Breast epithelium (tissue), 4 donors: ENCODE results near the gene PGM2. TPM values are rescaled to one million over a fixed set of nuclear protein-coding genes. Genes with fewer than 3 reads are reported as not detected.
A peak's percentile ranks its signal among the peaks of the same experiment; 100 is the strongest.

Source experiments
- DNase-seq, 2 donors: peaks; one replicate each; pipeline ENCODE4 v3.0.0-alpha.2; 2019; ENCODE audit warnings: low spot score in 2 of 2
- H3K27ac ChIP-seq, 2 donors: fragments of 200-600 bp; sonication (generic) in 1 of 2; one replicate each; pipeline ENCODE4 v1.5.1; 2016 to 2019; ENCODE audit warnings: mild to moderate bottlenecking in 1 of 2
- H3K27me3 ChIP-seq, 2 donors: fragments of 200-600 bp; sonication (generic) in 1 of 2; one replicate each; pipeline versions ENCODE4 v1.5.1 to v1.6.0; 2017 to 2019; ENCODE audit warnings: control low read depth in 1 of 2, mild to moderate bottlenecking in 1 of 2
- H3K36me3 ChIP-seq: fragments of 200-600 bp; one replicate; pipeline ENCODE4 v1.5.1; 2019
- H3K4me1 ChIP-seq, 2 donors: fragments of 200-600 bp; sonication (generic); one replicate each; pipeline ENCODE4 v1.5.1; 2016 to 2019; ENCODE audit warnings: control low read depth in 1 of 2
- H3K4me3 ChIP-seq, 3 donors: fragments of 200-600 bp; sonication (generic); 1 replicate in 2 of 3; 2 replicates in 1 of 3; pipeline ENCODE4 v1.5.1; 2016 to 2019; ENCODE audit warnings: mild to moderate bottlenecking in 3 of 3, moderate library complexity in 2 of 3
- H3K9me3 ChIP-seq, 2 donors: fragments of 200-600 bp; sonication (generic) in 1 of 2; one replicate each; pipeline ENCODE4 v1.5.1; 2016 to 2019; ENCODE audit warnings: control low read depth in 1 of 2
- POLR2A ChIP-seq: fragments of 450-650 bp; IDR thresholded peaks from one replicate; pipeline ENCODE4 v1.6.1; 2016; ENCODE audit warnings: antibody characterized with exemption, mild to moderate bottlenecking, moderate library complexity
- POLR2AphosphoS5 ChIP-seq, 3 donors: sonication (generic); formaldehyde crosslinking; IDR thresholded peaks; one replicate each; pipeline ENCODE4 v1.6.1; 2017; ENCODE audit warnings: antibody characterized with exemption in 3 of 3
- intact Hi-C: fragments of 100-400 bp; cut with DNase I; formaldehyde crosslinking; loops from one replicate; pipeline ENCODE4 v1.15.1; 2023; ENCODE audit warnings: low total_unique reads
- total RNA-seq, 3 donors: library from RNA; depleted of rRNA; stranded (reverse); fragments of >200 nt; gene quantifications; one replicate each; pipeline ENCODE4 v1.1.0, GENCODE V29; 2016
- TF ChIP-seq, protein P1 (sequence below), 3 donors: fragments of 450-650 bp; IDR thresholded peaks; one replicate each; pipeline ENCODE4 v1.5.1; 2016 to 2017; ENCODE audit warnings: antibody characterized with exemption in 3 of 3, mild to moderate bottlenecking in 3 of 3, moderate library complexity in 3 of 3

The PGM2 gene
- total RNA-seq, 3 donors from 2014 or later, result 11.0 to 26.2 (median 21.3) TPM

DNA sequence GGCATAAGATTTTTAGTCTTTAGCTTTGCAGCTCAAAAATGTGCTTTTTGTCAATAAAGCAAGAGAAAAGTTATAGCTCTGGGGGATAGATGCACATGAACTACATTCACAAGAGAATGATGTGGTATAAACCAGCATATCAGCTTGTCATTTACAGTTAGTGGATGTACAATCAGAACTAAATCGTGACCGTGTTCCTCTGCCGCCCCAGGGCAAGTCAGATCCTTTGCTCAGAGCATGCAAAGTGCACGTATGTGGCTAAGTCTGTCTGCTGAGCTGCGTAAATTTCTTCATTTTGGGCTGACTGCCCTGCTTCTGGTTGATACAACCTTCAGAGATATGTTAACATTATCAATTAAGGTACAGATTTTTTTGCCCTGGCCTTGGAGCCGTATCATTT is 9.3 kb downstream of the PGM2 start:
- Histone ChIP-seq H3K27me3 (no peaks in the 10 kb centered on the region), H3K4me1 (no peaks in the 10 kb centered on the region), H3K4me3 (no peak overlapping the region), H3K36me3 (peaks cover 5% of the 10 kb centered on the region), H3K9me3 (no peaks in the 10 kb centered on the region), H3K27ac (no peak overlapping the region)
- no peak for DNase-seq
- intact Hi-C loops, result loop anchor here (5.0 kb wide), 1 partner anchor 434 kb away; no protein-coding TSS in a partner anchor
- TF ChIP-seq, protein P1, sequence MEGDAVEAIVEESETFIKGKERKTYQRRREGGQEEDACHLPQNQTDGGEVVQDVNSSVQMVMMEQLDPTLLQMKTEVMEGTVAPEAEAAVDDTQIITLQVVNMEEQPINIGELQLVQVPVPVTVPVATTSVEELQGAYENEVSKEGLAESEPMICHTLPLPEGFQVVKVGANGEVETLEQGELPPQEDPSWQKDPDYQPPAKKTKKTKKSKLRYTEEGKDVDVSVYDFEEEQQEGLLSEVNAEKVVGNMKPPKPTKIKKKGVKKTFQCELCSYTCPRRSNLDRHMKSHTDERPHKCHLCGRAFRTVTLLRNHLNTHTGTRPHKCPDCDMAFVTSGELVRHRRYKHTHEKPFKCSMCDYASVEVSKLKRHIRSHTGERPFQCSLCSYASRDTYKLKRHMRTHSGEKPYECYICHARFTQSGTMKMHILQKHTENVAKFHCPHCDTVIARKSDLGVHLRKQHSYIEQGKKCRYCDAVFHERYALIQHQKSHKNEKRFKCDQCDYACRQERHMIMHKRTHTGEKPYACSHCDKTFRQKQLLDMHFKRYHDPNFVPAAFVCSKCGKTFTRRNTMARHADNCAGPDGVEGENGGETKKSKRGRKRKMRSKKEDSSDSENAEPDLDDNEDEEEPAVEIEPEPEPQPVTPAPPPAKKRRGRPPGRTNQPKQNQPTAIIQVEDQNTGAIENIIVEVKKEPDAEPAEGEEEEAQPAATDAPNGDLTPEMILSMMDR (IDR thresholded peaks at IDR 0.05), result no peak
- TF ChIP-seq POLR2A (no peak), POLR2AphosphoS5 (IDR thresholded peaks at IDR 0.05) (no peak)

DNA sequence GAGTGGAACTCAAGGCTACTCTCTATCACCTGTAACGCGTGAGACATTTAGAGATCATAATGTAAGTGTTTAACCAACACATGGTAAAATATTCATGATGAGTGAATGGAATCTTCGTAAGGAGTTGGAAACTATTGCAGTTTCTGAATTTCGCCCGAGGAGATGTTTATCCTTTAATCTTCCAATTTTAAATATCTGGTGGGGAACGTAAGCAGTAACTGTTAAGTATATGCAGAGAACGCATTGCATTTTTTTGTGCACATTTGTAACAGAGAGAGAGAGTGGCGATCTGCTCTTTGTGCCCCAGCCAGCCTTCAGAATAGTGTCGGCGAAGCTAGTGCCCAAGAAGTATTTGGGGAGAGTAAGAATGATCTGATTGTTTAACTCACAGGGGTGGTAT is 9.8 kb downstream of the PGM2 start:
- Histone ChIP-seq H3K27me3 (no peaks in the 10 kb centered on the region), H3K36me3 (peaks cover 5% of the 10 kb centered on the region), H3K4me3 (no peak overlapping the region), H3K9me3 (no peaks in the 10 kb centered on the region), H3K27ac (no peak overlapping the region), H3K4me1 (no peaks in the 10 kb centered on the region)
- no peak for DNase-seq
- TF ChIP-seq POLR2AphosphoS5 (IDR thresholded peaks at IDR 0.05) (no peak), POLR2A (no peak)
- TF ChIP-seq, protein P1 (IDR thresholded peaks at IDR 0.05), result no peak
- intact Hi-C loops, result loop anchor here (5.0 kb wide), 1 partner anchor 434 kb away; no protein-coding TSS in a partner anchor

DNA sequence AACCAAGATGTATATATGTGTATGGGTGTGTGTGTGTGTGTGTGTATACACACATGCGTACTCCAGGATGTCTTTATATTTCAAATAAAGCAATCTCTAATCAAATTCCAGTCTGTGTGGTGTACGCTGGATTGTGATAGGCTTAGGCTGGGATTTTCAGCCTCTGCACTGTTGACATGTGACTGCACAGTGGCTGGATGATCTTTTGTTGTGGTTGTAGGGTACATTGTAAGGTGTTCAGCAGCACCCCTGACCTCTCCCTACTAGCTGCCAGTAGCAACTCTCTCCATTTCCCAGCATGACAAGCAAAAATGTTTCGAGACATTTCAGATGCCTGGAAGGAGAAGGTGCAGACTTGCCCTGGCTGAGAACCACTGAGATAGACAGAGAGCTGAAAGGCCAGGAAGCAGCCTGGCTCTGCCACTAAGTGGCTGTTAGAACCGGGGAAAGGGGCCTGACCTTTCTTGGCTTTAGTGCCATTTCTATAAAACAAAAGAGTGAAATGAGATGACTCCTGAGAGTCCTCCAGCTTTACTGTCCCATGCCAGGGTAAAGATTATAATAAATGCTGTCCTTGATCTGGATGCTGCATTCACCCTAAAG is 10.5 kb downstream of the PGM2 start:
- Histone ChIP-seq H3K9me3 (no peaks in the 10 kb centered on the region), H3K27me3 (no peaks in the 10 kb centered on the region), H3K4me3 (no peak overlapping the region), H3K27ac (peak overlapping the region in 1 of 2 donors; percentile 21), H3K36me3 (peaks cover 5% of the 10 kb centered on the region), H3K4me1 (no peaks in the 10 kb centered on the region)
- TF ChIP-seq POLR2A (no peak), POLR2AphosphoS5 (IDR thresholded peaks at IDR 0.05) (no peak)
- TF ChIP-seq, protein P1 (IDR thresholded peaks at IDR 0.05), result no peak
- intact Hi-C loops, result loop anchor here (5.0 kb wide), 1 partner anchor 435 kb away; no protein-coding TSS in a partner anchor
- DNase-seq, result no peak

DNA sequence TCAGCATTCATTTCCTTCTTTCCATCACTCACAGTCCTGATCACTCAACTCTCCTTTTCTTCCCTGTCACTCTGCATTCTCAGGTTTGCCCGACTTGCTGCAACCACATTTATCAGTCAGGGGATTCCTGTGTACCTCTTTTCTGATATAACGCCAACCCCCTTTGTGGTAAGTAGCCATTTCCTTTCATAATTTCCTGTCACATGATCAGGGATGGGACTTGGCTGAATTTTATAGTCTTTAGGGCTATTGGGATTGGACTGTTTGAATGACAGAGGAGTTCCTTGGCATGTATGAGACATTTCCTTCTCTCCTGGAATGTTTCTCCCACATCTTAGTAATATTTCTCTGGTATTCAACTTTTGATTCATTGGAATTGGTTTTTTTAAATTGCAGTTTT is 11.0 kb downstream of the PGM2 start:
- no peak for DNase-seq
- intact Hi-C loops, result loop anchor here (5.0 kb wide), 1 partner anchor 435 kb away; no protein-coding TSS in a partner anchor
- Histone ChIP-seq H3K27ac (peak overlapping the region in 1 of 2 donors; percentile 21), H3K4me3 (no peak overlapping the region), H3K4me1 (no peaks in the 10 kb centered on the region), H3K27me3 (no peaks in the 10 kb centered on the region), H3K9me3 (no peaks in the 10 kb centered on the region), H3K36me3 (peaks cover 5% of the 10 kb centered on the region)
- TF ChIP-seq, protein P1 (IDR thresholded peaks at IDR 0.05), result no peak
- TF ChIP-seq POLR2A (no peak), POLR2AphosphoS5 (IDR thresholded peaks at IDR 0.05) (no peak)

DNA sequence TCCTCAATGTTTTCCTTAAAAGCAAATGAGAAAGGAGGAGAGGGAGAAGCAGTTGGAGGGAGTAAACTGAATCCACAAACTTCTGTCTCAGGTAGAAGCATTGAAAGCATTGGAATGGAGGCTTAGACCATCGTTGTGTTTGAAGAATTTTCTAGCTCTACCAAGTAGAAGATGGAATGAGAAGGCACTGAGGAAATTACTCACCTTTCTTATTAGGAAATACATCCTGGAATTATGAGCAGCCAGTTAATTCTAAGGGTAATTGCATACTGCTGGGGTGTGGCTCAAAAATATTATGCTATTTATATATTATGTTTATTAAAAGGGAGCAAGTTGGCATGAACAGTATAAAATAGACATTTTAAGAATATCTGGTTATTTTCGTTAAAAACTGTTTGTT is 12.9 kb downstream of the PGM2 start:
- Histone ChIP-seq H3K9me3 (no peaks in the 10 kb centered on the region), H3K27me3 (no peaks in the 10 kb centered on the region), H3K27ac (no peak overlapping the region), H3K4me1 (no peaks in the 10 kb centered on the region), H3K4me3 (no peak overlapping the region), H3K36me3 (peaks cover 9% of the 10 kb centered on the region)
- no peak for DNase-seq
- TF ChIP-seq, protein P1 (IDR thresholded peaks at IDR 0.05), result no peak
- TF ChIP-seq POLR2AphosphoS5 (IDR thresholded peaks at IDR 0.05) (no peak), POLR2A (no peak)
- intact Hi-C loops, result loop anchor here (5.0 kb wide), 1 partner anchor 437 kb away; no protein-coding TSS in a partner anchor
